ENCODE results near the gene SHOC2. TPM values are rescaled to one million over a fixed set of nuclear protein-coding genes. Genes with fewer than 3 reads are reported as not detected.

SHOC2 gene
- polyA plus RNA-seq, 5 donors = 29.4 to 43.0 (median 35.9) TPM

GRCh38 chr10:111039522-111039921 is 120.1 kb downstream of the SHOC2 start:
- DNase-seq = no peak

GRCh38 chr10:111057006-111057405 is 137.6 kb downstream of the SHOC2 start:
- no peak for DNase-seq

Other genes with a start within 250 kb of the SHOC2 start
- 100 to 1,000 TPM; 182 to 290 (median 232) TPM for gene PDCD4, start 47.7 kb upstream of the SHOC2 start, polyA plus RNA-seq (ENCODE audit: insufficient read depth in 1 of 5, insufficient read length in 5 of 5, low replicate concordance in 1 of 5)
- 10 to 100 TPM; 40.9 to 62.5 (median 56.5) TPM for gene BBIP1, start 424 bp upstream of the SHOC2 start, polyA plus RNA-seq (ENCODE audit: insufficient read depth in 1 of 5, insufficient read length in 5 of 5, low replicate concordance in 1 of 5)
- gene ADRA2A, start 157.4 kb downstream of the SHOC2 start, polyA plus RNA-seq (ENCODE audit: insufficient read depth in 1 of 5, insufficient read length in 5 of 5, low replicate concordance in 1 of 5) = under 1 TPM; 0.29 to 0.91 (median 0.33) TPM

All from right lung (tissue), 5 donors.